Osteoblast (primary cell): Measurements from ENCODE around the gene WWOX. TPM values are rescaled to one million over a fixed set of nuclear protein-coding genes. Genes with fewer than 3 reads are reported as not detected.

Experiments
- DNase-seq: peaks from one replicate; pipeline ENCODE4 v3.0.0; 2011; ENCODE audit warnings: low spot score, mixed read lengths; ENCODE audit not compliant: insufficient read length; ENCODE audit errors: missing footprints
- H2AFZ ChIP-seq: 2 replicates; pipeline ENCODE4 v1.6.0; 2011; ENCODE audit warnings: mild to moderate bottlenecking, low read length
- H3K27ac ChIP-seq: 2 replicates; pipeline ENCODE4 v1.5.1; 2011; ENCODE audit warnings: mild to moderate bottlenecking, low read depth, low read length, moderate library complexity
- H3K27me3 ChIP-seq: 2 replicates; pipeline ENCODE4 v1.6.0; 2012; ENCODE audit warnings: mild to moderate bottlenecking, control low read depth, inconsistent platforms, low read length, moderate library complexity; ENCODE audit not compliant: insufficient read depth
- H3K36me3 ChIP-seq: 2 replicates; pipeline ENCODE4 v1.5.1; 2011; ENCODE audit warnings: mild to moderate bottlenecking, low read length, control low read depth, moderate library complexity; ENCODE audit not compliant: insufficient read depth
- H3K4me1 ChIP-seq: 2 replicates; pipeline ENCODE4 v1.5.1; 2011; ENCODE audit warnings: mild to moderate bottlenecking, low read length, control low read depth, moderate library complexity; ENCODE audit not compliant: insufficient read depth
- H3K4me2 ChIP-seq: 2 replicates; pipeline ENCODE4 v1.6.0; 2011; ENCODE audit warnings: mild to moderate bottlenecking, low read length; ENCODE audit not compliant: insufficient read depth
- H3K4me3 ChIP-seq: fragments of 200-600 bp; sonication (generic); 3 replicates; pipeline ENCODE4 v1.5.1; 2012; ENCODE audit warnings: mild to moderate bottlenecking, low read length, inconsistent platforms; ENCODE audit not compliant: insufficient read depth
- H3K79me2 ChIP-seq: 2 replicates; pipeline ENCODE4 v1.6.0; 2012; ENCODE audit warnings: mild to moderate bottlenecking, low read length, control low read depth, inconsistent platforms; ENCODE audit not compliant: insufficient read depth
- H3K9me3 ChIP-seq: 2 replicates; pipeline ENCODE4 v1.5.1; 2011; ENCODE audit warnings: low read depth, low read length, control low read depth
- H4K20me1 ChIP-seq: 2 replicates; pipeline ENCODE4 v1.6.0; 2012; ENCODE audit warnings: mild to moderate bottlenecking, low read length, control low read depth; ENCODE audit not compliant: insufficient read depth
- CTCF ChIP-seq: IDR thresholded peaks from 2 replicates; pipeline ENCODE4 v1.5.1; 2011; ENCODE audit warnings: mild to moderate bottlenecking, low read depth, low read length, moderate library complexity; ENCODE audit errors: extremely low read depth
- total RNA-seq: library from RNA; depleted of rRNA; stranded (reverse); fragments of >200 nt; gene quantifications from 2 replicates; pipeline ENCODE4 v1.2.3, GENCODE V29; 2012

Gene WWOX
- total RNA-seq, 1 donor = 23.9 TPM

GRCh38 chr16:78955206-78955605 lies 855.8 kb downstream of the WWOX start:
- Histone ChIP-seq H3K9me3 (peaks cover 2% of the 10 kb centered on the region), H3K79me2 (no peaks in the 10 kb centered on the region), H3K27ac (no peak overlapping the region), H3K4me2 (no peak overlapping the region), H4K20me1 (no peaks in the 10 kb centered on the region), H2AFZ (no peak overlapping the region), H3K36me3 (no peaks in the 10 kb centered on the region), H3K4me1 (no peaks in the 10 kb centered on the region), H3K4me3 (no peak overlapping the region), H3K27me3 (no peaks in the 10 kb centered on the region)
- DNase-seq = no peak
- TF ChIP-seq CTCF = no peak

- Histone ChIP-seq H3K9me3 (peaks cover 4% of the 10 kb centered on the region), H2AFZ (no peak overlapping the region), H3K36me3 (no peaks in the 10 kb centered on the region), H3K79me2 (no peaks in the 10 kb centered on the region), H3K27me3 (no peaks in the 10 kb centered on the region), H3K4me1 (no peaks in the 10 kb centered on the region), H3K4me2 (no peak overlapping the region), H4K20me1 (no peaks in the 10 kb centered on the region), H3K4me3 (no peak overlapping the region), H3K27ac (no peak overlapping the region)
- no peak for DNase-seq
- TF ChIP-seq CTCF = no peak
Observed at GRCh38 chr16:78956859-78957258, 857.4 kb downstream of the WWOX start.

- H3K4me1 ChIP-seq = no peaks in the 10 kb centered on the region
- TF ChIP-seq CTCF = no peak
- no peak overlapping the region for H3K27ac ChIP-seq
- H3K79me2 ChIP-seq = no peaks in the 10 kb centered on the region
- no peak overlapping the region for H3K4me3 ChIP-seq
- H2AFZ ChIP-seq = no peak overlapping the region
- H3K27me3 ChIP-seq = no peaks in the 10 kb centered on the region
- H3K36me3 ChIP-seq = no peaks in the 10 kb centered on the region
- H4K20me1 ChIP-seq = no peaks in the 10 kb centered on the region
- no peak overlapping the region for H3K4me2 ChIP-seq
- no peak for DNase-seq
- peaks cover 2% of the 10 kb centered on the region for H3K9me3 ChIP-seq
Observed at GRCh38 chr16:78957317-78958100, 858.1 kb downstream of the WWOX start.

- Histone ChIP-seq H3K9me3 (peaks cover 2% of the 10 kb centered on the region), H4K20me1 (no peaks in the 10 kb centered on the region), H3K36me3 (no peaks in the 10 kb centered on the region), H3K27me3 (no peaks in the 10 kb centered on the region), H3K27ac (no peak overlapping the region), H3K79me2 (no peaks in the 10 kb centered on the region), H3K4me2 (no peak overlapping the region), H3K4me3 (no peak overlapping the region), H2AFZ (no peak overlapping the region), H3K4me1 (no peaks in the 10 kb centered on the region)
- no peak for DNase-seq
- TF ChIP-seq CTCF = no peak
Observed at GRCh38 chr16:78961464-78961863, 862.0 kb downstream of the WWOX start.
